NCI-H1694 treated with DMSO at 0.1 percent for 48 hours (cell line): ENCODE measurements around the gene POTEH.
"Not testable (repeated sequence)": the region's sequence is repeated elsewhere in the genome, so short reads cannot be mapped to it uniquely, and the experiment has no call there.

Experiments used
- DNase-seq: peaks from one replicate; lab custom pipeline; 2025; lab: John Stamatoyannopoulos, UW

Gene POTEH

DNA sequence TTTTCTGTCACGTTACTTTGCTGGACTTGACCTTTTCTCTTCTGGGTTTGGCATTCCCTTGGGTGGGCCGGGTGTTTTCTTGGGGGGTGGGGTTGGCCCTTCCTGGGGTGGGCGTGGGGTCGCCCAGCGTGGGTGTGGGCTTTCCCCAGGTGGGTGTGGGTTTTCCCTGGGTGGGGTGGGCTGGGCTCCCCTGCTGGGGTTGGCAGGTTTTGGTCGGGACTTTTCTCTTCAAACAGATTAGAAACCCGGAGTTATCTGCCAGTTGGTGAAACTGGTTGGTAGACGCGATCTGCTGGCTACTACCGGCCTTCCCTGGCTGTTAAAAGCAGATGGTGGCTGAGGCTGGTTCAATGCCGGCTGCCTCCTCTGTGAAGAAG, at the start of gene POTEH:
TSS of gene POTEH (plus strand) at position 278 of the 377 bp plus-strand sequence. CDS start at position 330, 52 bp downstream.
- DNase-seq = not testable (repeated sequence)

- DNase-seq = not testable (repeated sequence)
Measured at GRCh38 chr22:15642288-15642861, 47.5 kb upstream of the POTEH start.

GRCh38 chr22:15651954-15652353, 37.9 kb upstream of the POTEH start:
- DNase-seq = not testable (repeated sequence)

DNA sequence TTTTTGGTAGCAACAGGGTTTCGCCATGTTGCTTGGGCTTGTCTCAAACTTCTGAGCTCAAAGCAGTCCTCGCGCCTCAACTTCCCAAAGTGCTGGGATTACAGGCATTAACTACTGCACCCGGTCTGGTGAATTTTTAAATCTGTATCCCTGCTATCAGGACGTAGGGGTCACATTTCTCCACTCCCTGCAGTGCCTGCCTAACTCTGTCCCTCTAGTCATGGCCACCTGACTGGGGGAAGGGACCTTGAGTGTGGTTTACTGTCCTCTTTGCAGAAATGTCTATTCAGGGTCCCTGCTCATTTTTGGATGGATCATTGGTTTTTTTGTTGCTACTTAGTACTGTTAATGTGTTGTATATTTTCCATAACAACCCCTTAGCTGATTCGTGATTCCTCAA, 37.1 kb upstream of the POTEH start:
- DNase-seq = not testable (repeated sequence)

GRCh38 chr22:15653241-15653640, 36.6 kb upstream of the POTEH start:
- not testable (repeated sequence) for DNase-seq

- not testable (repeated sequence) for DNase-seq
Measured at GRCh38 chr22:15661102-15661501, 28.7 kb upstream of the POTEH start.

- DNase-seq = not testable (repeated sequence)
Measured at GRCh38 chr22:15664682-15665081, 25.1 kb upstream of the POTEH start.

DNA sequence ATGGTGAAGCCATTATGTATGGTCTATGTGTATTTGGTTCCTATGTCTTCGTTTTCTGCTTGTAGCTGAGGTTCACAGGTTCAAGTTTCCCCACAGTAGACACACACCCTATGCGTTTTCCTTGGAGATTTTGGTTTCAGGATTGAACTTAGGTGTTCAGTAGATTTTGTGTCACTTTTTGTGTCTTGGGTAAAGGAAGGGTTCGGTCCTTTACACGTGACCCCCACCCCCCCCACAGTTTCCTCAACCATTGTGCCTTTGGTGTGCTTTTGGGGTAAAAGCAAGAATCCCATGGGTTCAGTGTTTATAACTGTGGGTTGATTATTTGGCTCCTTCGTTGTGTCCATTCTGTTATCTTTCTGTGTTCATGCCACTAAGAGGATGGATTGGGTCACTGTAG, 24.3 kb upstream of the POTEH start:
- not testable (repeated sequence) for DNase-seq

- DNase-seq = not testable (repeated sequence)
Measured at GRCh38 chr22:15669430-15669829, 20.4 kb upstream of the POTEH start.

- not testable (repeated sequence) for DNase-seq
Measured at GRCh38 chr22:15679702-15680101, 10.1 kb upstream of the POTEH start.

- not testable (repeated sequence) for DNase-seq
Measured at GRCh38 chr22:15684115-15684514, 5.7 kb upstream of the POTEH start.

DNA sequence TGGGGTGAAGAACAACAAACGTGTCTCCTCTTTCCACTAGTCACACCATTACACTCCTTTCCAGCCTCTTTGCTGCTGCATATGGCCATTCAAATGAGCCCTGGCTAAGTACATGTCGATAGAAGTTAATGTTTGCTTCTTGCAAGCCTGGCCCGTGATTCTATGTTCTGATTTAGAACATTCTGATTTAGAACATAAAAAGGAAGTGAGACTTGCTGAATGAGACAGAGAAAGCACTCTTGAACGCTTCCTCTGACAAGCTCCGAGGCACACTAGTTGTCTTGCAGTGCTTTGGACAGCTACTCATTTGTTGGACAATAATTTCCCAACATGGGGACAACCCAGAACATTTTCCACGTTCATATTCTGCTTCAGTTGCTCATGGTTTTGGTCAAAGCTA, 5.1 kb upstream of the POTEH start:
- DNase-seq = not testable (repeated sequence)

GRCh38 chr22:15685641-15686040, 4.2 kb upstream of the POTEH start:
- not testable (repeated sequence) for DNase-seq

GRCh38 chr22:15687086-15687485, 2.7 kb upstream of the POTEH start:
- DNase-seq = not testable (repeated sequence)

DNA sequence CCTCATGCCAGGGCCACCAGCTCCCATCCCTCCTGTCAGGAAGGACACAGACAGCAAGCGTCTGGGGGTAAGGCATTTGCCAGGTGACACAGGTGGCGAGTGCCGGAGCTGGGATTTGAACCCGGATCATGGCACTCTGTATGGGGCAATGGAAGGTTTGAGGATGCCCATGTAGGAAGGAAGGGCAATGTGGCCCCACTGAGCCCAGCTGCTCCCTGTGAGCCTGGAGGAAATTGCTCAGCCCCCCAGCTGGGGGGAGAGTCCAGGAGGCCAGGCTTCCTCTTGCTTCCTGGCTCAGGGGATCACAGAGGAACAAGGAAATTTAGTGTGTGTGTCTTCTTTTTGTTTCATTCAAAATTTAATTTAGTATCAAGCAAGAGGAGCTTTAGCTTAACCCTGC, 2.1 kb upstream of the POTEH start:
- DNase-seq = not testable (repeated sequence)

DNA sequence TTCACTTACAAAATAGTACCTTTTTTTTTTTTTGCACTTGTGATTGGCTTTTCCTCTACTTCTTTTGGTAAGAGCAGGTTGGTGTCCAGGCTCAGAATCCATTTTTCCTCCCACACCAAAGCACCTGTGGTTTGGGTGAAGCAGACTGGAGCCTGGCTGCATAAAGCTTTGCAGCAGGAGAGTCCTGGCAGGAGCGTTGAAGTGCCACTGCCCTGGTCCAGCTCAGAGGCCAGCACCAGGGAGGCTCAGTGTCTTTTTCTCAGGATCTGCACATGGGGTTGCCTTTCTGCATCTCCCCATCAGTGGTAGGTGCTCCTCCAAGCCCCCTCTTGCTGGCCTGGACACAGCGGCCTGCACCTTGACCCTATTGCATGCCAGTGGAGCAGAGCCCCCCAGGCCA, 1.7 kb upstream of the POTEH start:
- not testable (repeated sequence) for DNase-seq

GRCh38 chr22:15689012-15689748, 646 bp upstream of the POTEH start:
- not testable (repeated sequence) for DNase-seq

GRCh38 chr22:15713600-15713999, 23.8 kb downstream of the POTEH start:
- DNase-seq = not testable (repeated sequence)

GRCh38 chr22:15714125-15714524, 24.3 kb downstream of the POTEH start:
- not testable (repeated sequence) for DNase-seq

GRCh38 chr22:15721884-15722283, 32.1 kb downstream of the POTEH start:
- DNase-seq = not testable (repeated sequence)

GRCh38 chr22:15729209-15729917, 39.5 kb downstream of the POTEH start:
- DNase-seq = not testable (repeated sequence)

GRCh38 chr22:15731023-15731422, 41.2 kb downstream of the POTEH start:
- not testable (repeated sequence) for DNase-seq

- not testable (repeated sequence) for DNase-seq
Measured at GRCh38 chr22:15734411-15734810, 44.6 kb downstream of the POTEH start.
